Effector CD4-positive, alpha-beta T cell (primary cell): Measurements from ENCODE around the gene MMS19.
"Not testable (repeated sequence)": the region's sequence is repeated elsewhere in the genome, so short reads cannot be mapped to it uniquely, and the experiment has no call there.

Experiments
- DNase-seq: peaks from one replicate; pipeline ENCODE4 v3.0.0-alpha.2; 2020

MMS19 gene

GRCh38 chr10:97499561-97500296 is 1.5 kb upstream of the MMS19 start:
- DNase-seq = peak; percentile 3

DNA sequence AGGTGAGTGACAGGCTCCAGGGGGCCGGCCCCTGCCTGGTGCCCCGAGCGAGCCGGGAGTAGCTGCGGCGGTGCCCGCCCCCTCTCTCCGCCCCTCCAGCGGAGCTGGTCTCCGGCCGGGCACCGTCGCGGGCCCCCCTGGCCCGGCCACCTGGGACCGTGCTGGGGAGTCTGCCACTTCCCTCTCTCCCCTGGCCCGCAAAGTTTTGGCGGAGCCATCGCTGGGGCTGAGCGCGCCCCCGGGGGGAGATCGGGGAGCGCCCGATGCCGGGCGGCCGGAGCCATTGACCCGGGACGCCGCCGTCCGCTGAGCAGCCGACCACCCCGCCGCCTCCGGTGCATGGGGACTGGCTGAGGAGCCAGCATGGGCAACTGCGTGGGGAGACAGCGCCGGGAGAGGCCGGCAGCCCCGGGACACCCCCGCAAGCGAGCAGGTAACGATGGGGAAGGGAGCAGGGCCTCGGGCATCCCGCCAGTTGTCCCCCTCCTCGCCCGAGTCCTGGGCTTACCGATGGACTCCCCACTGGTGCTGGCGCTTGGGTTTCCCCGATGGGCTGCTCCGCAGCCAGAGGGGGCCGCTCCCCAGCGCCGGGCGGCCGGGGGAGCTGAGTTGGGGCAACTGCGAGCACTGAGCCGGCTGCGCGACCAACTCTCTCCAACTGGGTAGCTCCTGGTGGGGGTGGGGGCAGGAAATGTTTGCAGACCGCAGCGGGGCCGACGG is 779 bp upstream of the MMS19 start, which contains the start of gene UBTD1:
Gene UBTD1 (plus strand): TSS at position 84 of the 720 bp plus-strand sequence. CDS start 280 bp downstream, at position 364.
- peak; percentile 11 for DNase-seq

GRCh38 chr10:97497572-97498075 is 598 bp downstream of the MMS19 start:
- peak; percentile 51 for DNase-seq

GRCh38 chr10:97494863-97495506 is 3.2 kb downstream of the MMS19 start:
- no peak for DNase-seq

DNA sequence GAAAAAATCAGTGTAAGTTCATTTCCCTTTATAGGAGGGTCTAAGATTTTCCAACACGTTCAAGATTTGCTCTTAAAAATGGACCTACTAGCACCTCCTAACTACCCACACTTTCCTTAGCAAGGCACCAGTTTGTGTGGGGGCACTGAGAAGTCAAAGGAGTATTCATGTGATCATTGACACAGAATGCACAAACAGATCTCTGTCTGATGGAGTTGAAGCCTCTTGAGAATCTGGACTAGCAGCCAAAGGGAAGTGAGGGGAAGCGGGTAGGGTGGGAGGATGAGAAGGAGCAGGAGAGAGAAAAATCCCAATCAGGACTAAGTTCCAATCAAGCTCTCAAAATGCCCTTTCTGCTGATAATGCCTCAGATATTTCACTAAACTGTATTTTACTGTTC is 4.1 kb downstream of the MMS19 start:
- DNase-seq = no peak

- DNase-seq = no peak
Observed at GRCh38 chr10:97490592-97490991, 7.6 kb downstream of the MMS19 start.

DNA sequence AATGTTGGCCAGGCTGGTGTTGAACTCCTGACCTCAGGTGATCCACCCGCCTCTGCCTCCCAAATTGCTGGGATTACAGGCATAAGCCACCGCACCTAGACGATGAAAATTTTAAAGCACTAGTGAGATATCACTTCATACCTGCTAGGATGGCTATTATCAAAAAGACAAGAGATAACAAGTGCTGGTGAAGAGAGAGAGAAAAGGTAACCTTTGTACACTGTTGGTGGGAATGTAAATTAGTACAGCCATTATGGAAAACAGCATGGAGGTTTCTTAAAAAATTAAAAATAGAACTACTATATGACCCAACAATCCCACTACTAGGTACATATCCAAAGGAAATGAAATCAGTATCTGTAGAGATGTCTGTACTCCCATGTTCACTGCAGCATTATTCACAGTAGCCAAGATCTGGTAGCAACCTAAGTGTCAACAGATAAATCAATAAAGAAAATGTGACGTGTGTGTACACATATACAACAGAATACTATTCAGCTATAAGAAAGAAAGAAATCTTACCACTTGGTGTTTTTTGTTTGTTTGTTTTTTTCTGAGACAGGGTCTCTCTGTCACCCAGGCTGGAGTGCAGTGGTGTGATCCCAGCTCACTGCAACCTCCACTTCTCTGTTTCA is 12.5 kb downstream of the MMS19 start:
- DNase-seq = no peak

DNA sequence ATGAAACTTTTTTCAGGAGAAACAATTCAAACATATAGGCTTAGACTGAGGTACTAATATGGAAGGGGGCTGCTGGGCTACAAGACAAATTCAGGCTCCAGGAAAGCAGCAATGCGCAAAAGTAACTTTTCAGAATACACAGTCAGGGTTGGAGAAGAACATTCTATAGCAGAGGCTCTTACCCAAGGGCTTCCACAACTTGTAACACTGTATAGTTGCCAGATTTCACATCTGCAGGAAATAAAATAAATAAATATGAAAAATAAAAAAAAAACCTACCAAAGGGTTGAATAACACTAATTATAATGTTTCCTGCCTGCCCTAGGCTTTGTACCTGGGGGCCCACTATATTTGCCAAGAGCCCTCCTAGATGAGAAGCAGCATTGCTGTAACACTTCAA is 14.3 kb downstream of the MMS19 start:
- no peak for DNase-seq

- no peak for DNase-seq
Observed at GRCh38 chr10:97483506-97483905, 14.7 kb downstream of the MMS19 start.

- DNase-seq = no peak
Observed at GRCh38 chr10:97482381-97482780, 15.8 kb downstream of the MMS19 start.

DNA sequence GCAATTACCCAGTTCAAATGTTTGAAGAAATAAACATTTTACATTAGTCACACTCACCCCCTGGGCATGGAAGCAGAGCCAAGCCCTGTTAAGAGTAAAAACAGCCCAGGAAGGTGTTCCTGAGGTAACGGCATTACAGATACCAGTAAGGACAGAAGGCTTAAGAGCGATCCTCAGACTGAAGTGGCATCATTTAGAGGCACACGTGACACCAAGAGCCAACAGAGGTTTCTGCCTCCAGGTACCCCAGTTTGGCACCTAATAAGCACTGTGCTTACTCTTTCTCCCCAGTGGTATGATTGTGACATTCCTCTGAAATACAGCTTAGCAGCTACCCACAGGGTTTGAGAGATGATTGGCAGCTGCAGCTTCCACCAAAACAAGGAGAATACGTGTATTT is 17.2 kb downstream of the MMS19 start:
- no peak for DNase-seq

DNA sequence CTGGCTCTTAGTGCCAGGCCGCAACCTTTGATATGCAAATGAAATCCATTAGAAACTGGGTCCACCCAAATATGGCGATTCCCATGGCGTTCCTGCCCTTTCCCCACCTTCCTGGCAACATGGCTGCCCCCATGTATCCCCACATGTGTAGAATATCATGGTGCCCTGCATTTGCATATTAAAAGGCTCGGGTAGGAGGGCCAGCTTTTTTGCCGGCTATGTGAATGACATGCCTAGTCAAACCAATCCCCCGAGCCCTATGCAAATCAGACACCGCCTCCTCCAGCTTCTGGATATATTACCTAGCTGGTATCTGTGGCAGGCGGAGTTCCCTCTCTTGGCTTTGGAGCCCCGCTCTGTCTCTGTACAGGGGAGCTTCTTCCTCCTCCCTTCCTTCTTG is 18.3 kb downstream of the MMS19 start:
- no peak for DNase-seq

GRCh38 chr10:97479410-97479809 is 18.8 kb downstream of the MMS19 start:
- not testable (repeated sequence) for DNase-seq

DNA sequence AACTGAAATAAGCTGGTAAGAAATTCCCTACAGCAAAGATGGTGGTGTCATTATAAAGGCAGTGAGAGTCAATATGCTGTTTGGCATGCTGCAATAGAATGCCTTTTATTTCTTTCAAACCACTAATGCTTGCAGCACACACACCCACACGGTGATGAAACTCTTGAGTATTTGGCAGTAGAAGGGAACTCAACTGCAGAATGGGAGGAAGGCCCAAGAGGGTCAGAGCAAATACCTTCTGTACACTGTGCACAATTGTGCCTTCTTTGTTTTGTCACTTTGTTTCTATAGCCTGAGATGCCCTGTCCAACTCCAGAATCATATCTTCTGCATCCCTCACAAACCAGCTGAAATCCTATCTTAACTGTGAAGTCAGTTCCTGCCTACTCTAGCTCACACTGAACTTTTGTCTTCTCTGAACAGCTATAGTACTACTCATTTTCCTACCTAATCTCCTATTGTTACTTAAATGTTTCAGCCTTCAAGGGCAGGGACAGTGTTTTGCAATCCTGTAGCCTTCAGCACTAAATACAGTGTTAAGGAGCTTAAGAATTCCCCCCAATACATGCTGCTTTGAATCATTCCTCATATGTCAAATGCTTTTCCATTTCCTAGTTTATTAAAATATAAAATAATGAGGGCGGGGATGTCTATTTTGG is 22.2 kb downstream of the MMS19 start:
- no peak for DNase-seq

GRCh38 chr10:97474918-97475317 is 23.3 kb downstream of the MMS19 start:
- no peak for DNase-seq

DNA sequence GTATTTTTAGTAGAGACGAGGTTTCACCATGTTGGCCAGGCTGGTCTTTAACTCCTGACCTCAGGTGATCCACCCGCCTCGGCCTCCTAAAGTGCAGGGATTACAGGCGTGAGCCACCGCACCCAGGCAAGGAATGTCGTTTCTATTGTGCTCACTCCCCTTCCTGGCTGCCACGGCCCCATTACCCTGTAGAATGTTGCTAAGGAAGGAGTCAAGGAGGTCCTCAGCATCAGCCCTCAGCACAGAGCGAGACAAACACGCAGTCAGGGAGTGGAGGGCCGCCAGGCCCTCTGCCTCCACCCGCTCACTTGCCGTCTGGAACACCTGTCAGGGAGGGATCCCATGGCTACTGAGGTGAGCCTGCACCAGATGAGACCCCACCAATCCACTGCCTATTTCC is 29.4 kb downstream of the MMS19 start:
- not testable (repeated sequence) for DNase-seq

GRCh38 chr10:97468162-97468561 is 30.1 kb downstream of the MMS19 start:
- no peak for DNase-seq

DNA sequence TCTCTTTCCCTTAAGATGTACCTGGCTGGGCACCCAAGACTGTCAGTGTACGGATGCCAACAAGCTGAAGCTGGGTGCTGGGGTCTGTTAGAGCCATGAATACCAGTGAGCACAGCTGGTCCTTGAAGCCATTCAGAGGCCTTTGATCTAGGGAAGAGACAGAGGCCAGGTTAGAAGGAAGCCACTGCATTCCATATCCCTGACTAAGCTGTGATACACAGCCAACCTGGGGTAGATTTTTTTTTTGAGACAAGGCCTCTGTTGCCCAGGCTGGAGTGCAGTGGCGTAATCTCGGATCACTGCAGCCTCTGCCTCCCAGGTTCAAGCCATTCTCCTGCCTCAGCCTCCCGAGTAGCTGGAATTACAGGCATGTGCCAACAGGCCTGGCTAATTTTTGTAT is 31.5 kb downstream of the MMS19 start:
- no peak for DNase-seq

GRCh38 chr10:97465982-97466381 is 32.2 kb downstream of the MMS19 start:
- no peak for DNase-seq

DNA sequence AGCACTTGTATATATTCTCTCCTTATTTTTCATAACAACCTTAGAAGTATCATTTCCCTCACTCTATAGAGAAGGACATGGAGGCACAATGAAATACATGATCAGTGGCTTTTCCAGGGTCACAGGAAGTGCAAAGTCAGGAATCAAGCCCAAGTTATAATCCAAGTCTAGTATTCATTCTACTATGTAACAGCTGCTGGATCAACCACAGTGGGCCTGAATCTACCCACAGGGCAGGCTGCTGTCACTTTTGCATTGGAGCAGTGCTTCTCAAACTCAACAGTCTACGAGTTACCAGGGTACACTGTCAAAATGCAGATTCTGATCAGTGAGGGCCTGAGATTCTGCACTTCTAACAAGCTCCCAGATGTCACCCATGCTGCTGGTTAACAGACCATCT is 34.0 kb downstream of the MMS19 start:
- no peak for DNase-seq

DNA sequence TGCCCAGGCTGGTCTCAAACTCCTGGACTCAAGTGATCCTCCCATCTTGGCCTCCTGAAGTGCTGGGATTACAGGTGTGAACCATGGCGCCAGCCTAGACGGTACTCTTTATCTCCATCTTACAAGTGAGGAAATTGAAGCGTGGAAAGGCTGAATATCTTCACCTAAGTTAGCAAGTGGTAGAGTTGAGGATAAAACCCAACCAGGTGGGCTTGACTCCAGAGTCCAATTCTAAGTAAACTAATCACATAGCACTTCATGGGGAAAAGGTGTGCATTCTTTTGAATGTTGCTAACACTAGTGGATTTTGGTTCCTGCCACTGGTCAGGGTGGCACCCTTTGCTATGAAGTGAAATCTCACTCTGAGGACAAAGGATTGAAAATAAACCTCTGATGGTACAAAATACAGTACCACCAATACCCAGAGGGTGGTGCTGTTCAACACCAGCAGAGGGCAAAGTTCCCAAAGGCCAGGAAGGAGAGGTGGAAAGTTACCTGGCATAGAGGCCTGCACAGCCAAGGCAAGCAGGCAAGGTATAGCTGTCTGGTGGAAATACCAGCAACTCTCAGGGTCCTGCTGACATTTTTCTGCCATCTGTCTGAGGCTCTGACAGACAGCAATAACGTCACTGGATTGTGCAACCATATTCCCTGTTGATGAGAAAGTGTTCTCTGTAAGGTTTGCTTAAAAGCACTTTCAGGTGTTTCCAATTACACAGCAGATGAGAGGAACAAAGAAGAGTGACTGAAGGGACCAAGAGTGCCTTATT is 34.7 kb downstream of the MMS19 start:
- DNase-seq = peak; percentile 13

GRCh38 chr10:97462309-97462708 is 35.9 kb downstream of the MMS19 start:
- DNase-seq = no peak
